ENCODE results near the gene OSBPL3.

DNA sequence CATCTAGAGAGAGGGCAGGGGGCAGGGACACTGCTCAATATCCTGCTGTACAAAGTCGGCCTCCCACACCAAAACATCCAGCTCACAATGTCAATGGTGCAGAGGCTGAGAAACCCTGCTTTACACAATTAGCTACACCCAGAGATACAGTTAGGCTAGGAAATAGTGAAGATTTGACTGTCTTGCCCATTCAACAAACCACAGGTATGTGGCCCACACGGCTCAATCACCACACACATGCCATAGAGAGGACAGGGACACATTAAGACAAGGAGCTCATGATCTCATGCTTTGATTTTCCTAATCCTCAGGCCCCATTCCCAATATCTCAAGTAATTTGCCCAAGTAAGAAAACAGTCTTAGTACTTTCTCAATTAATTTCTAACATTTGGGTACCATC lies 110.4 kb downstream of the OSBPL3 start:
- no peak for TF ChIP-seq POLR2AphosphoS5 (IDR thresholded peaks at IDR 0.05)
- no peak for TF ChIP-seq POLR2A (IDR thresholded peaks at IDR 0.05)

Data from sigmoid colon (tissue), 4 donors.